Mucosa of descending colon (tissue), 3 donors: Measurements from ENCODE around the gene SPOCK1. TPM values are rescaled to one million over a fixed set of nuclear protein-coding genes. Genes with fewer than 3 reads are reported as not detected.

Experiments used
- ATAC-seq: fragments of 200-7000 bp; cut with Tn5 transposase; one replicate; pipeline ENCODE4 v1.9.1; 2020; ENCODE audit warnings: mild to moderate bottlenecking, moderate library complexity
- DNase-seq, 3 donors: peaks; one replicate each; pipeline ENCODE4 v3.0.0-alpha.2; 2020
- H3K36me3 ChIP-seq: fragments of 200-600 bp; one replicate; pipeline ENCODE4 v1.8.0; 2021; ENCODE audit warnings: low read depth, mild to moderate bottlenecking
- H3K4me1 ChIP-seq: fragments of 200-600 bp; one replicate; pipeline ENCODE4 v1.8.0; 2021; ENCODE audit warnings: low read depth, mild to moderate bottlenecking
- H3K4me3 ChIP-seq: fragments of 200-600 bp; one replicate; pipeline ENCODE4 v1.8.0; 2021; ENCODE audit warnings: mild to moderate bottlenecking
- H3K9me3 ChIP-seq: fragments of 200-600 bp; one replicate; pipeline ENCODE4 v1.8.0; 2021; ENCODE audit warnings: mild to moderate bottlenecking
- CTCF ChIP-seq: fragments of 200-600 bp; IDR thresholded peaks from one replicate; pipeline ENCODE4 v1.8.0; 2022; ENCODE audit warnings: antibody characterized with exemption, mild to moderate bottlenecking
- intact Hi-C, 2 donors: fragments of 100-400 bp; cut with DNase I in 1 of 2; cut with micrococcal nuclease in 1 of 2; formaldehyde crosslinking; loops; one replicate each; pipeline versions ENCODE4 v1.11.0 to v1.11.1; 2022; cut with DNase I, micrococcal nuclease
- total RNA-seq, 3 donors: library from RNA; stranded (reverse); fragmentation: NEBNext Ultra II Directional in 2 of 3; extraction: Animal tissue kit (Norgen Biotek cat#: 25700) in 2 of 3; gene quantifications; one replicate each; pipeline versions ENCODE4 v1.2.1 to v1.2.4, GENCODE V29; 2021 to 2023
- donor health status: DM: no; HTN: no; CAD: no; lungs with moderate emphysema.
- donor health status: DM: no; HTN: no; CAD: no.
- donor health status: DM: no; HTN: yes; CAD: no.

Gene SPOCK1
- total RNA-seq, 3 donors from 2014 or later, result 1.8 to 55.5 (median 7.9) TPM

GRCh38 chr5:137372016-137372772 lies 126.9 kb downstream of the SPOCK1 start:
- ATAC-seq (no peak), DNase-seq (no peak)
- TF ChIP-seq CTCF, result no peak
- Histone ChIP-seq H3K9me3 (no peaks in the 10 kb centered on the region), H3K4me1 (no peaks in the 10 kb centered on the region), H3K4me3 (no peak overlapping the region), H3K36me3 (no peaks in the 10 kb centered on the region)
- intact Hi-C loops, result no loop called here

GRCh38 chr5:137370096-137371071 lies 128.7 kb downstream of the SPOCK1 start:
- no peaks in the 10 kb centered on the region for H3K36me3 ChIP-seq
- no peak overlapping the region for H3K4me3 ChIP-seq
- ATAC-seq, result no peak
- no peak for TF ChIP-seq CTCF
- no peaks in the 10 kb centered on the region for H3K9me3 ChIP-seq
- no peak for DNase-seq
- intact Hi-C loops, result no loop called here
- no peaks in the 10 kb centered on the region for H3K4me1 ChIP-seq

GRCh38 chr5:137368651-137369050 lies 130.5 kb downstream of the SPOCK1 start:
- no peak for TF ChIP-seq CTCF
- Histone ChIP-seq H3K36me3 (no peaks in the 10 kb centered on the region), H3K9me3 (no peaks in the 10 kb centered on the region), H3K4me1 (no peaks in the 10 kb centered on the region), H3K4me3 (no peak overlapping the region)
- intact Hi-C loops, result no loop called here
- no peak for ATAC-seq
- no peak for DNase-seq

- Histone ChIP-seq H3K36me3 (no peaks in the 10 kb centered on the region), H3K9me3 (no peaks in the 10 kb centered on the region), H3K4me3 (no peak overlapping the region), H3K4me1 (no peaks in the 10 kb centered on the region)
- intact Hi-C loops, result no loop called here
- TF ChIP-seq CTCF, result no peak
- ATAC-seq (no peak), DNase-seq (no peak)
These were observed 131.2 kb downstream of the SPOCK1 start for GRCh38 chr5:137367951-137368350.

- Histone ChIP-seq H3K9me3 (no peaks in the 10 kb centered on the region), H3K4me3 (no peak overlapping the region), H3K4me1 (no peaks in the 10 kb centered on the region), H3K36me3 (no peaks in the 10 kb centered on the region)
- no peak for ATAC-seq
- TF ChIP-seq CTCF, result no peak
- intact Hi-C loops, result no loop called here
- DNase-seq, result no peak
These were observed 132.6 kb downstream of the SPOCK1 start for GRCh38 chr5:137366526-137366925.
